NCI-H2081 treated with DMSO at 0.1 percent for 48 hours (cell line): ENCODE measurements around the gene CDC42.

Experiments
- DNase-seq: peaks from one replicate; lab custom pipeline; 2025; lab: John Stamatoyannopoulos, UW

The CDC42 gene

GRCh38 chr1:22110016-22110415, 57.5 kb downstream of the CDC42 start:
- DNase-seq: no peak

GRCh38 chr1:22111115-22111514, 58.6 kb downstream of the CDC42 start:
- DNase-seq: no peak

GRCh38 chr1:22111620-22112019, 59.1 kb downstream of the CDC42 start:
- no peak for DNase-seq

- no peak for DNase-seq
Observed at GRCh38 chr1:22112554-22112953, 60.0 kb downstream of the CDC42 start.

GRCh38 chr1:22114083-22115012, 61.8 kb downstream of the CDC42 start:
- no peak for DNase-seq

- no peak for DNase-seq
Observed at GRCh38 chr1:22115286-22115685, 62.8 kb downstream of the CDC42 start.

GRCh38 chr1:22117238-22117637, 64.7 kb downstream of the CDC42 start:
- no peak for DNase-seq

GRCh38 chr1:22117851-22118250, 65.3 kb downstream of the CDC42 start:
- no peak for DNase-seq

GRCh38 chr1:22118291-22118992, 65.9 kb downstream of the CDC42 start:
- no peak for DNase-seq

GRCh38 chr1:22119626-22120468, 67.3 kb downstream of the CDC42 start:
- DNase-seq: no peak

- no peak for DNase-seq
Observed at GRCh38 chr1:22120469-22120790, 67.9 kb downstream of the CDC42 start.

GRCh38 chr1:22121421-22121911, 69.0 kb downstream of the CDC42 start:
- DNase-seq: no peak

GRCh38 chr1:22122273-22123070, 70.0 kb downstream of the CDC42 start:
- no peak for DNase-seq

GRCh38 chr1:22123071-22123390, 70.5 kb downstream of the CDC42 start:
- DNase-seq: no peak

- DNase-seq: no peak
Observed at GRCh38 chr1:22123901-22124404, 71.4 kb downstream of the CDC42 start.

- DNase-seq: no peak
Observed at GRCh38 chr1:22124592-22125229, 72.2 kb downstream of the CDC42 start.

GRCh38 chr1:22126531-22126930, 74.0 kb downstream of the CDC42 start:
- no peak for DNase-seq

GRCh38 chr1:22127248-22127647, 74.7 kb downstream of the CDC42 start:
- no peak for DNase-seq

GRCh38 chr1:22127731-22128130, 75.2 kb downstream of the CDC42 start:
- DNase-seq: no peak

- DNase-seq: no peak
Observed at GRCh38 chr1:22128392-22128791, 75.9 kb downstream of the CDC42 start.
